Stimulated activated effector memory CD8-positive, alpha-beta T cell treated with anti-CD3 and anti-CD28 coated beads, Interleukin-12 subunit alpha, Interleukin-12 subunit beta, amount 100 ng/mL, for 72 hours (primary cell): Measurements from ENCODE around the gene PDIA2.
A peak's percentile ranks its signal among the peaks of the same experiment; 100 is the strongest.

Source experiments
- ATAC-seq: fragments of 150-1000 bp; cut with Tn5 transposase; 2 replicates; pipeline ENCODE4 v1.10.0; 2021
- DNase-seq, 2 donors: peaks; one replicate each; pipeline ENCODE4 v3.0.0; 2021 to 2022; ENCODE audit warnings: low spot score in 2 of 2
- H3K27ac Mint-ChIP-seq: one replicate; pipeline ENCODE4 v1.8.0; 2022; ENCODE audit warnings: mild to moderate bottlenecking, mixed read lengths
- H3K36me3 Mint-ChIP-seq: one replicate; pipeline ENCODE4 v1.8.0; 2022; ENCODE audit warnings: mild to moderate bottlenecking, mixed read lengths
- H3K4me1 Mint-ChIP-seq: one replicate; pipeline ENCODE4 v1.8.0; 2022; ENCODE audit warnings: mixed read lengths
- H3K4me3 Mint-ChIP-seq: one replicate; pipeline ENCODE4 v1.8.0; 2022; ENCODE audit warnings: mild to moderate bottlenecking, mixed read lengths
- H3K9me3 Mint-ChIP-seq: one replicate; pipeline ENCODE4 v1.8.0; 2022; ENCODE audit warnings: mixed read lengths

Gene PDIA2

DNA sequence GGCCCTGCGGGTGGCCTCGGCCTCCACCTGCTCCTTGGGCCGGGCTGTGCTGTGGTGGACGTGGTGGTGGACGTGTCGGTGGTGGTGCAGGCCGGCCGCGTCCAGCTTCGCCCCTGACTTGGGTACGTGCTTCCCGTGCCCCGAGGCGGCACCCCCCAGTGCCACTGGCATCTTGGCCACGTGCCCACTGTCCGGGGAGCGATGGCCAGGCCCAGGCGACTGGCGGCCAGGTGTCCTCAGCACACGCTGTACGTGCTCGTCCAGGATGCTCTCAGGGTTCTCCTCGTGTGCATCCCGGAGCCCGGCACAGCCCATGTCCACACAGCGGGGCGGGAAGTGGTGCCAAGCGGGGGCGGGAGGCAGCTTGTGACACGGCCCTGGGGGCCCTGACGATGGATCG is 14.9 kb downstream of the PDIA2 start:
- H3K4me1 Mint-ChIP-seq = no peaks in the 10 kb centered on the region
- no peaks in the 10 kb centered on the region for H3K9me3 Mint-ChIP-seq
- H3K4me3 Mint-ChIP-seq = no peak overlapping the region
- ATAC-seq (no peak), DNase-seq (no peak)
- H3K36me3 Mint-ChIP-seq = peaks cover 37% of the 10 kb centered on the region
- no peak overlapping the region for H3K27ac Mint-ChIP-seq

DNA sequence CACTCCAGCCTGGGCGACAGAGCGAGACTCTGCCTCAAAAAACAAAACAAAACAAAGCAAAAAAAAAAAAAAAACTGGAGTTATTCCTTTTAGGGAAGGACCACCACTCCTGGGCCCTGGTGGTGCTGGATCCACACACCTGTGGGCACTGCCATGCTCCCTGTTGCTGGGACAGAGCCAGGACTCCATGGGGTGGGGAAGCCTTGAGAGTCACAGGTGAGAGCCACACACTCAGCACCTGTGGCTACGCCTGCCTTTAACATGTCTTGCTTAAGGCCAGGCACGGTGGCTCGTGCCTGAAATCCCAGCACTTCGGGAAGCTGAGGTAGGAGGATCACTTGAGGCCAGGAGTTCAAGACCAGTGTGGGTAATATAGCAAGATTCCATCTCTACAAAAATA is 18.3 kb downstream of the PDIA2 start:
- H3K36me3 Mint-ChIP-seq = peaks cover 44% of the 10 kb centered on the region
- no peak overlapping the region for H3K27ac Mint-ChIP-seq
- DNase-seq (no peak), ATAC-seq (no peak)
- H3K9me3 Mint-ChIP-seq = no peaks in the 10 kb centered on the region
- peaks cover 4% of the 10 kb centered on the region for H3K4me1 Mint-ChIP-seq
- no peak overlapping the region for H3K4me3 Mint-ChIP-seq

DNA sequence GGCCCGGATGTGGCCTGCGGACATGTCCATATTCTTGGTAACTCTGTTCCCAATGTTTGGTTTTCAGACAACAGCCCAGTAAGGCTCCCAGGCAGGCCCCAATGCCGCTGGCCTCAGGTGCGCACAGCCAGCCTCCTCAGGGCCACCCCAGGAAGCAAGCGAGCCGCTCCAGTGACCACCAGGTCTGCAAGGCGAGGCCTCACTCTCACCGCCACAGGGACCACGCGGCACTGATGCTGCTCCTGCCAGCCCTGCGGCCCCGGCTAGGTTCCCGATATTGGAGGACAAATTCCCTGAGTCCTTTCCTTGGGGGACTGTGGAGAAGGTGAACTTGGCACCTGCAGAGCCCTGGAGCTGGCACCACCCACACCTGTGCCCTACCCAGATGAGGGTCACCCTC is 19.0 kb downstream of the PDIA2 start:
- Mint-ChIP-seq H3K27ac (no peak overlapping the region), H3K9me3 (no peaks in the 10 kb centered on the region), H3K4me1 (peaks cover 11% of the 10 kb centered on the region), H3K4me3 (no peak overlapping the region), H3K36me3 (peaks cover 48% of the 10 kb centered on the region)
- DNase-seq (no peak), ATAC-seq (no peak)

DNA sequence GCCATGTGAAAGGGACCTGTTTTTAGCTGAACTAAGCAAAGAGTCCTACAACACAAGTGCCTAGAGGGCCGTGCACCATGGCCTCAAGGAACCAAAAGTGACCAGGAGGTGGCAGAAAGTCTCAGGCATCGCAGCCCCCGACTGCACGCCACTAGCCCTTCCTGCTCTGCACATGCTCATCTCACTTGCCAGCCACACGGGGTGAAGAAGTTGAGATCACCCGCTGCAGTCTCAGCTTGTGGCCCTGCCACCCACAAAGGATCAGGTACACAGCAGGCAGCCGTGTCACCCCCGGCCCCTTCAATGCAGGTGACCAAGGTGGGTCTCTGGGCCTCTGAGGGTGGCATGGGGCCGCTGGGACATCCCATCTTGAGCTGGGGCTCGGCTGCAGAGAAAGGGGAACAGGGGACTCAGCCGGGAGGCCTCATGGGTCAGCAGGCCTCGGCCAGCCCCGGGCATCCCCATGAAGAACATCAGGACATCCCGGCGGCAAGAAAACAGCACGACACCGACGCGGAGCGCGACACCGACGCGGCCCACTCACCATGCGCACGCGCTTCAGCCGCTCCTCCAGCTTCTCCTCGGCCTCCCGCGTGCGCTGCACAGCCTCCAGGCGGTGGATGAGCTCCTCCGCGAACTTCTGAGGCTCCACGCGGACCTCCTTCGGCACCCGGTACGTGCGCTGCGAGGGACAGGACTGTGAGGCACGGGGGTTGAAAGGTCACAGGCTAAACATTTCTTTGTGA is 21.0 kb downstream of the PDIA2 start:
- Mint-ChIP-seq H3K36me3 (peaks cover 43% of the 10 kb centered on the region), H3K9me3 (no peaks in the 10 kb centered on the region), H3K4me3 (no peak overlapping the region), H3K27ac (no peak overlapping the region), H3K4me1 (peaks cover 31% of the 10 kb centered on the region)
- DNase-seq (no peak), ATAC-seq (no peak)

DNA sequence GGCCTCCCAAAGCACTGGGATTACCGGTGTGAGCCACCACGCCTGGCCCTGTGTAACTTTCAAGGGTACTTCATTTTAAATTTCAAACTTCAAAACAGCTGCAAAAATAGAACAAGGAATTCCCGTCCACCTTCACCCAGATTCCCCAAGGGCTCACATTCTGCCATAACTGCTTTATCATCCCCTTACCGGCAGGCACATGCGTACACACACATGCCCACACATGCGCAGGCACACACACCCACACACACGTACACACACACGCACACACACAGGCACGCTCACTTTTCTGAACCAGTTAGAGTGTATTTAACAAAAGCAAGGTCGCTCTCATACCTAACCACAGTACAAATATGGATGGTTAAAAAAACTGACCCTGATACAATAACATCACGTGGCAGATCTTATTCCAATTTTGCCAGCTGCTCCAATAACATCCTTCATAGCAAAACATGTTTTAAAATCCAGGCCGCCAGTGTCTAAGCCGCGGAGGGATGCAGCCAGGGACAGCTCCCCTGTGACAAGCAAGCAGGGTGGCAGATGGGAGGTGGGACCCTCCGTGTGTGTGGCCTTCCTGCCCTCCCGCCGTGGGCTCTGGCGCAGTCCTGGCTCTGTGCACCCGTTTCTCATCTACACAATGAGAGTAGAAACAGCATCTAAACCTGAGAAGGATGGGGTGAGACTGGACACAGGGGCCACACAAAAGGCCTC is 23.1 kb downstream of the PDIA2 start:
- H3K4me1 Mint-ChIP-seq = peaks cover 42% of the 10 kb centered on the region
- no peaks in the 10 kb centered on the region for H3K9me3 Mint-ChIP-seq
- no peak overlapping the region for H3K4me3 Mint-ChIP-seq
- H3K27ac Mint-ChIP-seq = peak overlapping the region; percentile 78
- H3K36me3 Mint-ChIP-seq = peaks cover 60% of the 10 kb centered on the region
- ATAC-seq (no peak), DNase-seq (no peak)

DNA sequence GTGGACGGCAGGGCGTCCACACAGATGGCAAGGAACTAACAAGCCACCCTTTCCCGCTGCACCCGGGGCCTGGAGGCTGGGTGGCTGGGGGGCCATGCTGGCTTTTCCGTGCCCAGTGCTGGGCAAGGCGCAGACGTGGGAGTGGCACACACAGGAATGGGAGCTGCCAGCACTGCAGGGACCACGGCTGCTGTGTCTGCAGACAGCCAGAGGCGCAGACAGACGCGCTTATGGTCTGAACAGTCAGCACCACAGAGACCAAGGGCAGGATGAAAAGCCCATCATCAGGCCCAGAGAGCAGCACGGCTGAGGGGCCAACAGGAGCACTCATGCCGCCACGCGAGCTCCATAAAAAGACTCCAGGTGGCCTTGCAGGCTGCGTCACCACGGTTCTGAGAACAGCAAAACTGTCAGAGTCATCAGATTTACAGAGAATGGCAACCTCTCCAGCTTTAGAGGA is 24.0 kb downstream of the PDIA2 start:
- DNase-seq = no peak
- no peak for ATAC-seq
- Mint-ChIP-seq H3K4me1 (peaks cover 42% of the 10 kb centered on the region), H3K36me3 (peaks cover 64% of the 10 kb centered on the region), H3K9me3 (no peaks in the 10 kb centered on the region), H3K4me3 (no peak overlapping the region), H3K27ac (peak overlapping the region; percentile 78)

DNA sequence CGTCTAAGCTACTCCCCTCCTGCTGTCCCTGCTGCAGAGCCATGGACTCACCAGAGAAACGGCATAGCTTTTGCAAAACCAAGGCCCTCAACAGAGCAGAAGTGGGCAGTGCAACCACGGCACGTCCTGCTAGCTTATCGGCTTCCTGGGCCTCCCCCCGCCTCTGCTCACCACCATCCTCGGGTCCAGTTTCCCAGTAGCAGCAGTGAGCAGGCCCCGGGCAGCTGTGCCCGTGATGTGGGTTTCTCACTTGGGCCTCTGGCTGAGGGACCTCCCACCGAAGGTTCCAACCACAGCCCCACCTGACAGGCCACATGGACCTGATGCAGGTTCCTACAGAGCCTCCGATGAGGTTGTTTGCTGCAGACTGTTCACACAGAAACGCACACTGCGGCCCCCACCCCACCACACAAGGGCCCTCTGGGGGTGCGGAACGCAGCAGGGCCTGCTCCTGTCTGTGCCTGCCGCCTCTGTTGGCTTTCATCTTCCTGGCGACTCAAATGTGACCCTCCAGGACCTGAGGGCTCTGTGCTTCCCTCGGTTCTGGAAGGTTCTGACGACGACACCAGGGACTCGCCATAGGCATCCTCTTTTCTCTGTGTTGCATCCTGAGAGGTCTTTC is 24.8 kb downstream of the PDIA2 start:
- Mint-ChIP-seq H3K27ac (peak overlapping the region; percentile 78), H3K4me3 (no peak overlapping the region), H3K4me1 (peaks cover 42% of the 10 kb centered on the region), H3K9me3 (no peaks in the 10 kb centered on the region), H3K36me3 (peaks cover 69% of the 10 kb centered on the region)
- DNase-seq (no peak), ATAC-seq (peak; percentile 49)

DNA sequence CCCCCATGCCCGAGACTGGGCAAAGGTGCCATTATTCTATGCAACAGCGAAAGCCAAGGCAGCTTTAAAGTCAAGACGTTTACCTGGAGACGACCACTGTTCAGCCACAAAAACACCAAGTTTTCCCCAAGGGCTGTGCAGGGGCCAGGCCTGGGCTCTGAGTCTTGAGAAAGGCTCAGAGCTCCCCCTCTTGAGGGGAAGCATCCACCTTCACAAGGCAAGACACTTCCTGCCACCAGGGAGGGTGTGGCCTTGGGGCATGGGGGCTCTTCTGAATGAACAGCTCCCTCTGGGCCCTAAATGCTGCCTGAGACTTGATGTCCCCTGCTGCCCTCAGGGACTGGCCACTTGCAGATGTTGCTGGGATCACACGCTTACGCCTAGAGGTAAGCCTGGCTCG is 26.5 kb downstream of the PDIA2 start:
- Mint-ChIP-seq H3K4me1 (peaks cover 42% of the 10 kb centered on the region), H3K27ac (peak overlapping the region; percentile 76), H3K36me3 (peaks cover 61% of the 10 kb centered on the region), H3K9me3 (no peaks in the 10 kb centered on the region), H3K4me3 (no peak overlapping the region)
- DNase-seq (no peak), ATAC-seq (peak; percentile 48)

DNA sequence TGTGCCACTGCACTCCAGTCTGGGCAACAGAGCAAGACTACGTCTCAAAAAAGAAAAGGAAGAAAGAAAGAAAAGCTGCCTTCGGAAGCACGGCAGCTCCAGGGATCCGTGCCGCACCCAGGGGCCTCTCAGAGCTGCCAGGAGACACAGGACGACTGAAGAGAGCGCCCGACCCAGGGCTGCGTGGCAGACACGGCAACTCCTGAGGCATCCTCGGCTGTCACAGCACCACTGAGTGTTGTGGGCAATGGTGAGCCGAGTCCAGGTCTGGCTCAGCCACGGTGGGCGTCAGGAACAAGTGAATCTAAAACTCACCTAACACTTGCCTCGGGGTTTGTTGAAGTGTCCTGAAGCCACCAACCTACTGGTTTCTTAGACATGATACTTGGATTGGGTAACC is 28.8 kb downstream of the PDIA2 start:
- DNase-seq (no peak), ATAC-seq (no peak)
- Mint-ChIP-seq H3K4me1 (peaks cover 49% of the 10 kb centered on the region), H3K27ac (peak overlapping the region; percentile 29), H3K9me3 (no peaks in the 10 kb centered on the region), H3K4me3 (no peak overlapping the region), H3K36me3 (peaks cover 45% of the 10 kb centered on the region)

DNA sequence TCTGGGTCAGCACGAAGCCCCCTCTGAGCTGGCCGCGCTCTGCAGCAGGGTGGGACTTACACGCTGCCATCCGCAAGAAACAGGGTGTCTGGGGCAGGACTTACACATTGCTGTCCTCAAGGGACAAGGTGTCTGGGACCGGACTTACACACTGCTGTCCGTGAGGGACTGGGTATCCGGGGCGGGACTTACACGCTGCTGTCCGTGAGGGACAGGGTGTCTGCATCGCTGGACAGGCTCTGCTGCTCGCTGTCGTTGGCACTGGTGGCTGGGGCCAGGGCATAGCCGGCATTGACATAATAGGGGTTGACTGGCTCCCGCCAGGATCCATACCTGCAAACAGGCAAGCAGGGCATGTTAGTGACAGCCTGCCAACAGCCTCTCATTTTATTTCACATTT is 31.4 kb downstream of the PDIA2 start:
- Mint-ChIP-seq H3K9me3 (no peaks in the 10 kb centered on the region), H3K36me3 (peaks cover 41% of the 10 kb centered on the region), H3K4me1 (peaks cover 46% of the 10 kb centered on the region), H3K27ac (no peak overlapping the region), H3K4me3 (no peak overlapping the region)
- no peak for ATAC-seq
- DNase-seq = no peak

DNA sequence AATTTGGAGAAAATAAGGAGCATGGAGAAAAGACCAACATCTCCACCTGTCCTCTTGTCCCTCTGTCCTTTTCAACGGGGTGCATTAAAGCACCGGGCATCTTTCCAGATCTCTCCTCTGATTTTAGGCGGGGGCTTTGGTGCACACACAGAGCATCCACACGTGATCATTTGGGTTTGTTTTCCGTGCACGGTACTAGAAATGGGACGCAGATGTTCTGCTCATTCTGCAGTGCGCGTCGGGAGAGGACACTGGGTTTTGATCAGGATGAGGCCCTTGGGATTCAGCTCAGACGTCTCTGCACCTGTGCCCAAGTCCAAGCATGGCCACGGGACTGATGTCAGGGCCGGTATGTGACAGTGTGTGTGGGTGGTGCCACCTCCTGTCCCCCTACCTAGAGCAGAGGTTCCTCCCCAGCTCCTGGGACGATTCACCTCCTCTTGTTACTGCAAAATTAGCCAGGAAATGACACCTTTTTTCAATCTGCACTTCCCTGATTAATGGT is 31.9 kb downstream of the PDIA2 start:
- DNase-seq (no peak), ATAC-seq (no peak)
- peaks cover 45% of the 10 kb centered on the region for H3K4me1 Mint-ChIP-seq
- H3K36me3 Mint-ChIP-seq = peaks cover 38% of the 10 kb centered on the region
- no peaks in the 10 kb centered on the region for H3K9me3 Mint-ChIP-seq
- H3K27ac Mint-ChIP-seq = no peak overlapping the region
- no peak overlapping the region for H3K4me3 Mint-ChIP-seq

DNA sequence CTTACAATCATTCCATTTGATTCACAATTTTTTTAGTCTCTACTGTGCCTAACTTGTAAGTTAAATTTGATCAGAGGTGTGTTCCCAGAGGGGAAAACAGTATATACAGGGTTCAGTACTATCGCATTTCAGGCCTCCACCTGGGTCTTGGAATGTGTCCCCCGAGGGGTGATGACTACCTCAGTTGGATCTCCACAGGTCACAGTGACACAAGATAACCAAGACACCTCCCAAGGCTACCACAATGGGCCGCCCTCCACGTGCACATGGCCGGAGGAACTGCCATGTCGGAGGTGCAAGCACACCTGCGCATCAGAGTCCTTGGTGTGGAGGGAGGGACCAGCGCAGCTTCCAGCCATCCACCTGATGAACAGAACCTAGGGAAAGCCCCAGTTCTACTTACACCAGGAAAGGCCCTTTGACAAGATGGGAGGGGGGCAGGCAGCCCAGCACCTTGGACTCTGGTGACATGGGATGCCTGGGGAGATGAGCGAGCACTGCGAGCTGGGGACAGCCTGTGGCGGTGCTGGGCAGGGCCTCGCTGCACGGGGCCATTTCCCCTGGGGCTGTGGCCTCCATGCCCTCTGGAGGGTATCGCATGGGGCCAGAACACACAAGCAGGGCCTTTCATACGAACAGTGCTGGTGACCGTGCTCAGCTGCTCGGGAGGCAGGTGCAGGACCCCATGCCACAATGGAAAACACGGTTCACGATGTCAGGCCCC is 33.9 kb downstream of the PDIA2 start:
- no peaks in the 10 kb centered on the region for H3K9me3 Mint-ChIP-seq
- no peak for DNase-seq
- no peak overlapping the region for H3K4me3 Mint-ChIP-seq
- peaks cover 18% of the 10 kb centered on the region for H3K36me3 Mint-ChIP-seq
- H3K4me1 Mint-ChIP-seq = peaks cover 58% of the 10 kb centered on the region
- ATAC-seq = no peak
- H3K27ac Mint-ChIP-seq = no peak overlapping the region

DNA sequence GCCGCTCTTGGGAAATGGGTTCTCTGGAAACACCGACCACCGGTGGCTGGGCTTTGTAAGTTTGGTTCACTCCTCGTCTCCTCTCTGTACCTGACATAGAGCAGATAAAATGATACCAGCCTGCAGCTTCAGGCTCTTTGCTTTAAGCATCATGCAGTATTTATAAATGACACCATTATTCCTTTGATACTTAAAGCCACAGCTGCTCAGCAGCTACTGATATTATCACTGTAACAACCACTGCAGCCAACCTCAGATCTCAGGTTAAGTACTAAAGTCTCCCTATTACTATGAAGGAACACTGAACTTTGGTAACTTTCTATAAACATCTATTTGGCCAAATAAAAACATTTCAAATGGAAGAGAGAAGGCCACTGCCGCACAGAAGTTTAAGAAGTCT is 34.6 kb downstream of the PDIA2 start:
- Mint-ChIP-seq H3K36me3 (peaks cover 11% of the 10 kb centered on the region), H3K9me3 (no peaks in the 10 kb centered on the region), H3K4me3 (no peak overlapping the region), H3K27ac (no peak overlapping the region), H3K4me1 (peaks cover 61% of the 10 kb centered on the region)
- ATAC-seq (peak; percentile 57), DNase-seq (no peak)

DNA sequence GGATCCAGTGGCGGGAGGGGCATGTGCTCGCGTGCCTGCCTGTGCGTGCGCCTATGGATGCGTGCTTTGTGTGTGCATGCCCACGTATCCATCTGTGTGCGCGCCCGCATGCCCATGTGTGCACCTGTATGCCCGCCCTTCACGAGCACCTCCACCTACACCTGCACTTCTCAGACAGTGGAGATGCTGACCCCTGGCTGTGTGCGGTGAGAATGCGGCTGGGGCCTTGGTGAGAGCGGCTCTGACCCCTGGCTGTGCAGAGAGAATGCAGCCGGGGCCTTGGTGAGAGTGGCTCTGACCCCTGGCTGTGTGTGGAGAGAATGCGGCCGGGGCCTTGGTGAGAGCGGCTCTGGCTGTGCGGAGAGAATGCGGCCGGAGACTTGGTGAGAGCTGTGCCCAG is 35.7 kb downstream of the PDIA2 start:
- DNase-seq (no peak), ATAC-seq (no peak)
- no peak overlapping the region for H3K27ac Mint-ChIP-seq
- peaks cover 66% of the 10 kb centered on the region for H3K4me1 Mint-ChIP-seq
- no peaks in the 10 kb centered on the region for H3K9me3 Mint-ChIP-seq
- H3K4me3 Mint-ChIP-seq = no peak overlapping the region
- H3K36me3 Mint-ChIP-seq = peaks cover 11% of the 10 kb centered on the region

DNA sequence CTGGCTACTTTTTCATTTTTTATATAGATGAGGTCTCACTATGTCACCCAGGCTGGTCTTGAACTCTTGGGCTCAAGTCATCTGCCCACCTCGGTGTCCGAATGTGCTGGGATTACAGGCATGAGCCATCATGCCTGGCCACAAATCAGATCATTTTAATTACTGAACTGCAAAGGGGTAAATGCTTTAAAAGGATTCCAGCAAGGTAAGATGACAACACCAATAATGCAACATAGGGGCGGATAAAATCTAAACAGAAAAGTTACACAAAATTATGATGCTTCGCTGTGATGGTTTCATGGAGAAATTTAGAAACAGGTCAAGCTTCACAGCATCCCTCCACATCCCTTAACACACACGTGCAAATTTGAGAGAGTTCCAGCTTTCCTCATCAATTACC is 37.2 kb downstream of the PDIA2 start:
- no peaks in the 10 kb centered on the region for H3K36me3 Mint-ChIP-seq
- H3K27ac Mint-ChIP-seq = no peak overlapping the region
- peaks cover 75% of the 10 kb centered on the region for H3K4me1 Mint-ChIP-seq
- no peak overlapping the region for H3K4me3 Mint-ChIP-seq
- no peaks in the 10 kb centered on the region for H3K9me3 Mint-ChIP-seq
- no peak for ATAC-seq
- DNase-seq = no peak
